OCI-LY3 (cell line): ENCODE data around the gene WDHD1.

Experiments
- CTCF ChIP-seq: fragments of 200-600, 300-600 bp; sonication (generic); IDR thresholded peaks from 2 replicates; pipeline ENCODE4 v1.5.1; 2014; ENCODE audit warnings: antibody characterized with exemption, low read length, low read depth
- EZH2phosphoT487 ChIP-seq: fragments of 200-600 bp; shearing (Covaris generic); IDR thresholded peaks from 2 replicates; pipeline ENCODE4 v1.6.1; 2018; ENCODE audit warnings: antibody characterized with exemption, mixed run types, low read depth

- no peak for TF ChIP-seq CTCF
- TF ChIP-seq EZH2phosphoT487: no peak
These were observed 24.2 kb upstream of the WDHD1 start for GRCh38 chr14:55051165-55051422.
